Measurements from ENCODE around the gene LTBP3. TPM values are rescaled to one million over a fixed set of nuclear protein-coding genes. Genes with fewer than 3 reads are reported as not detected.
A peak's percentile ranks its signal among the peaks of the same experiment; 100 is the strongest.

Gene LTBP3
- total RNA-seq, 1 donor from 2014 or later: 80.3 TPM

DNA sequence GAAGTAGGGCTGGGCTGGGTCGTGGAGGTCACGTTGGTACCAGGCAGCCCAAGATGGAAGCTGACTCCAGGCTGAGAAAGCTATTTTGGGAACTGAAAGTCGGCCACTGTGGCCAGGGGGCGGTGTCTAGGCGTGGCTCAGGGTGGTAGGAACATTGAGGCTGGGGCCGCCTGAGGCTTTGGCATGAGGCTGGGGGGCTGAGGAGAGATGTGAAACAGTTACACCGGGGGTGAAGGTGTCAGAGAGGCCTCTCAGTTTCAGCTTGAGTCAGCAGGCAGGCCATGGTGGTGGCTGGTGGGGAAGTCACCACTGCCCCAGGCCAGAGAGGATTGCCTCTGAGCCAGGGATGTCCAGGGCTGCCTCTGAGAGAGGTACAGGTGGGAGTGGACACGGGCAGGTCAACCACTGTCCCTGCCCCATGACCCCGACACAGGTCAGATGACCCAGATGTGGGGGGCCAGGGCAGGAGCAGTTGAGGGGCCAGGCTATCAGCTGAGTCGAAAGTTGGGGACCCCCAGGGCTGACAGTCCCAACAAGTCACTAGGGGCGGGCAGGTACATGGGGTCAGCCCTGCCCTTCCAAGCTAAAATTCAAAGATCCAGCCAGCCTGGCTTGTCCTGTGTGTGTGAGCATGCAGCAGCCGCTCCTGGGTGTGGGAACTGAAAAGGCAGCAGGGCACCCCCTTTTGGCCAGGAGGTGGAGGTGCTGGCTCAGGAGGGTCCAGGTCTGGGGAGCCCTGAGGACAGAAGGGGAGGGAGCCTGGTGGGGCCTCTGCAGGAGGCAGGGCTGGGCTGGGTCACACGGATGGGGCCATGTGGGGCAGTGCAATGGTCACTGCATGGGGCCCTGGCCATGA lies 30.3 kb upstream of the LTBP3 start:
- Histone ChIP-seq H3K36me3 (peaks cover 35% of the 10 kb centered on the region), H3K4me3 (peak overlapping the region; percentile 34), H3K4me1 (peaks cover 82% of the 10 kb centered on the region), H3K27ac (replicated peaks) (peak overlapping the region; percentile 91), H3K9me3 (replicated peaks) (no peaks in the 10 kb centered on the region), H3K27me3 (ENCODE audit: low read depth) (peaks cover 13% of the 10 kb centered on the region)
- intact Hi-C loops (cut with micrococcal nuclease): no loop called here
- TF ChIP-seq, protein P1, sequence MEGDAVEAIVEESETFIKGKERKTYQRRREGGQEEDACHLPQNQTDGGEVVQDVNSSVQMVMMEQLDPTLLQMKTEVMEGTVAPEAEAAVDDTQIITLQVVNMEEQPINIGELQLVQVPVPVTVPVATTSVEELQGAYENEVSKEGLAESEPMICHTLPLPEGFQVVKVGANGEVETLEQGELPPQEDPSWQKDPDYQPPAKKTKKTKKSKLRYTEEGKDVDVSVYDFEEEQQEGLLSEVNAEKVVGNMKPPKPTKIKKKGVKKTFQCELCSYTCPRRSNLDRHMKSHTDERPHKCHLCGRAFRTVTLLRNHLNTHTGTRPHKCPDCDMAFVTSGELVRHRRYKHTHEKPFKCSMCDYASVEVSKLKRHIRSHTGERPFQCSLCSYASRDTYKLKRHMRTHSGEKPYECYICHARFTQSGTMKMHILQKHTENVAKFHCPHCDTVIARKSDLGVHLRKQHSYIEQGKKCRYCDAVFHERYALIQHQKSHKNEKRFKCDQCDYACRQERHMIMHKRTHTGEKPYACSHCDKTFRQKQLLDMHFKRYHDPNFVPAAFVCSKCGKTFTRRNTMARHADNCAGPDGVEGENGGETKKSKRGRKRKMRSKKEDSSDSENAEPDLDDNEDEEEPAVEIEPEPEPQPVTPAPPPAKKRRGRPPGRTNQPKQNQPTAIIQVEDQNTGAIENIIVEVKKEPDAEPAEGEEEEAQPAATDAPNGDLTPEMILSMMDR (IDR thresholded peaks at IDR 0.05; ENCODE audit: borderline replicate concordance): peak; percentile 66
- peak; percentile 66 for DNase-seq

GRCh38 chr11:65586676-65587075 lies 28.5 kb upstream of the LTBP3 start:
- DNase-seq: no peak
- intact Hi-C loops (cut with micrococcal nuclease): no loop called here
- TF ChIP-seq, protein P1 (IDR thresholded peaks at IDR 0.05; ENCODE audit: borderline replicate concordance): no peak

GRCh38 chr11:65586247-65586630 lies 28.1 kb upstream of the LTBP3 start:
- intact Hi-C loops (cut with micrococcal nuclease): no loop called here
- TF ChIP-seq, protein P1 (IDR thresholded peaks at IDR 0.05; ENCODE audit: borderline replicate concordance): no peak
- H3K9me3 ChIP-seq (replicated peaks): no peaks in the 10 kb centered on the region
- H3K4me1 ChIP-seq: peaks cover 61% of the 10 kb centered on the region
- DNase-seq: no peak
- peaks cover 13% of the 10 kb centered on the region for H3K27me3 ChIP-seq (ENCODE audit: low read depth)
- peak overlapping the region; percentile 34 for H3K4me3 ChIP-seq
- peaks cover 40% of the 10 kb centered on the region for H3K36me3 ChIP-seq
- peak overlapping the region; percentile 91 for H3K27ac ChIP-seq (replicated peaks)

More at GRCh38 chr11:65586676-65587075, 28.5 kb upstream of the LTBP3 start:
- Histone ChIP-seq H3K36me3 (peaks cover 40% of the 10 kb centered on the region), H3K27me3 (ENCODE audit: low read depth) (peaks cover 13% of the 10 kb centered on the region), H3K9me3 (replicated peaks) (no peaks in the 10 kb centered on the region), H3K4me3 (peak overlapping the region; percentile 34), H3K27ac (replicated peaks) (peak overlapping the region; percentile 91), H3K4me1 (peaks cover 65% of the 10 kb centered on the region)

DNA sequence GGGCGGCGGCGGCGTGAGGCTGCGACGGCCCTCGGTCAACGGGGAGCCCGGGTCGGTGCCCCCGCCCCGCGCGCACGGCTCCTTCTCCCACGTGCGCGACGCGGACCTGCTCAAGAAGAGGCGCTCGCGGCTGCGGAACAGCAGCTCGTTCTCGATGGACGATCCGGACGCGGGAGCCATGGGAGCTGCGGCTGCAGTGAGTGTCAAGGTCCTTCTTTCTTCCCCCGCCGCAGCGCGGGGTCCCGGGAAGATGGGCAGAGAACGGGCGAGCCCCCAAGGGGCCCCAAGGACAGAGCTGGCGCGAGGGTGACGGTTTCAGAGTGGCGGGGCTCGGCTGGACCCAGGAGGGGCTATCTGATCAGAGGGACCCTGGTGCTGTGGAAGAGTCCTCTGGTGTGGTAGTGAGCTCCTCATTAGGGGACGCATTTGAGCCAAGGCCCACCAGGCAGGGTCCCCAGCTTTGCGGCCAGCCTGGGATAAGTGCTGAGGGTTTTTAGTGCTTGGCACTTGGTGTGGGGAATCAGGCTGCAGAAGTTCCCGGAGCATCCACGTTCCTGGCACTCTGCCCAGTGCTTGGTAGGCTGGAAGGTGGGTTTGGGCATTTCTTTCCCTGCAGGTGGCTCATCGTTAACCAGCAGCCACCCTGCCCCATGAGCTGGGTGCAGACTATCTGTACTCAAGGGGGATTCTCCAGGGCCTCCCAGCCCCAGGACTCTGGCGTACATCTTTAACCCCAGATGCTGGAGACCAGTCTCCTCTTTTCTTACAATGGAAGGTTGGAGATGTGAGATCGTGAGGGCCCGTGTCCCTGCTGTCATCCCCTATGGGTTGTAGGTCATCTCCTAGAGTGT lies 27.5 kb upstream of the LTBP3 start:
- TF ChIP-seq, protein P1 (IDR thresholded peaks at IDR 0.05; ENCODE audit: borderline replicate concordance): no peak
- Histone ChIP-seq H3K9me3 (replicated peaks) (no peaks in the 10 kb centered on the region), H3K4me1 (peaks cover 58% of the 10 kb centered on the region), H3K27me3 (ENCODE audit: low read depth) (peaks cover 13% of the 10 kb centered on the region), H3K36me3 (peaks cover 40% of the 10 kb centered on the region), H3K4me3 (no peak overlapping the region), H3K27ac (replicated peaks) (peak overlapping the region; percentile 91)
- no peak for DNase-seq
- intact Hi-C loops (cut with micrococcal nuclease): no loop called here

DNA sequence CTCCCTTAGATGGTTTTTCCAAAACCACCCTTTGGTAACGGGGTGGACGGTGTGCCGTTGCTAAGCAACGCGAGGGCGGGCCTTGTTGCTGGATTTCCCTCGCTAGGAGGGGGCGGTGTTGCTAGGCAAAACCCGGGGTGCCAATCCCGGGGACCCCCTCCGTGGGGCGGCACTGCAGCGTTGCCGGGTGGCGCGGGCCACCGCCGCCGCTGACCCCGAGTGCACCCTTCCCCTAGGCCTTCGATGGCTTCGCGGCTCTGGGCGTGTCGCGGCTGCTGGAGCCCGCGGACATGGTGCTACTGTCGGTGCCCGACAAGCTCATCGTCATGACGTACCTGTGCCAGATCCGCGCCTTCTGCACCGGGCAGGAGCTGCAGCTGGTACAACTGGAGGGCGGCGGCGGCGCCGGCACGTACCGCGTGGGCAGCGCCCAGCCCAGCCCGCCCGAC lies 26.6 kb upstream of the LTBP3 start:
- Histone ChIP-seq H3K27ac (replicated peaks) (no peak overlapping the region), H3K36me3 (peaks cover 42% of the 10 kb centered on the region), H3K4me3 (no peak overlapping the region), H3K4me1 (peaks cover 49% of the 10 kb centered on the region), H3K9me3 (replicated peaks) (no peaks in the 10 kb centered on the region), H3K27me3 (ENCODE audit: low read depth) (peaks cover 13% of the 10 kb centered on the region)
- TF ChIP-seq, protein P1 (IDR thresholded peaks at IDR 0.05; ENCODE audit: borderline replicate concordance): no peak
- intact Hi-C loops (cut with micrococcal nuclease): no loop called here
- no peak for DNase-seq
